ENCODE measurements around the gene YY2.

YY2 gene

DNA sequence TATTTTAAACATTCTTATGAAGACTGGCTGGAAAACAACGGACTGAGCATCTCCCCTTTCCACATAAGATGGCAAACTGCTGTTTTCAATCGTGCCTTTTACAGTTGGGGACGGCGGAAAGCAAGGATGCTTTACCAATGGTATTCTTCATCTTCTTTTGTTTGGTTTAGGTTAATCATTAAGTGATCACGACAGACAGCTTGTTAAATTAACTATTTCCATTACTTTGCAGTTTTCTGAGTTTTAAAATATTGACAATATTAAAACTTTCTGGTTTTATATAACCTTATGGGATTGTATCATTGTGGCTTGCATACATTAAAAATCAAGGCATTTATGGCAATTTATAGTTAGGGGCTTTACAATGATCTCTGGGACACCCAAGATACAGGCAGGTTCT lies 12.6 kb upstream of the YY2 start:
- TF ChIP-seq CTCF (conservative IDR thresholded peaks at IDR 0.05; ENCODE audit: low read depth) = no peak
- DNase-seq (ENCODE audit: low spot score) = no peak
- no peak overlapping the region for H3K27ac ChIP-seq
- CTCF ChIA-PET = no interaction called here
- POLR2A ChIA-PET (ENCODE audit: low non-redundant PET) = no interaction called here

DNA sequence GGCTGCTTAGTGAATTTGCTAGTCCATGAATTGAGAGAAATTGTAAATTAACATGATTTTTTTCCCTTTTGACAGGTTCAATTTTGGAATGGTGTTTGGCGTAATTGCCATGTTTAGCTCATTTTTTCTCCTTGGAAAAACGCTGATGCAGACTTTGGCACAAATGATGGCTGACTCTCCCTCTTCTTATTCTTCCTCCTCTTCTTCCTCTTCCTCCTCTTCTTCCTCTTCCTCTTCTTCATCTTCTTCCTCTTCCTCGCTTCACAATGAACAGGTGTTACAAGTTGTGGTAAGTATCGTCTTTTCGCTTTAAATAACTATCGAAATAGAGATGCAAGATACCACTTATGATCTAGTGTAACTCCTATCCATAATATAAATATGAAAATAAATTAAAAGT lies 10.7 kb upstream of the YY2 start:
- POLR2A ChIA-PET (ENCODE audit: low non-redundant PET) = no interaction called here
- no peak for DNase-seq (ENCODE audit: low spot score)
- CTCF ChIA-PET = no interaction called here
- H3K27ac ChIP-seq = no peak overlapping the region
- TF ChIP-seq CTCF (conservative IDR thresholded peaks at IDR 0.05; ENCODE audit: low read depth) = no peak

DNA sequence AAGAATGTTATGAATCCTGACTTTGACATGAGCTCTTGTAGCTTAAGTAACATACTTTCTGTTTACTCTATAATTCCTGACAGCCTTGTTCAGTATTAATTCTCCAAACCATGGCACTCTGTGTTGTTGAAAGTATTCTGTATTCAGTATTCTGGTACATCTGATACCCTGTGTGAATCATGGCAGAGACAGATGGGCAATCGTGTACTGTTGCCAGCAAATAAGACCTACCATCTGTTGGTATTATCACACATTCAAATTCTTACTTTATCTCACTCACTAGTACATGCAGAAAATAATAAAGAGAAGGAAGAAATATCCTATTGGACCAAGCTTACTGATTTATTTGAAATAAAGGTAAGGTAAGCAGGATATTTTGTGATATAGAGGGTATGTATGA lies 8.4 kb upstream of the YY2 start:
- H3K27ac ChIP-seq = no peak overlapping the region
- TF ChIP-seq CTCF (conservative IDR thresholded peaks at IDR 0.05; ENCODE audit: low read depth) = no peak
- ChIA-PET CTCF (no interaction called here), POLR2A (ENCODE audit: low non-redundant PET) (no interaction called here)
- no peak for DNase-seq (ENCODE audit: low spot score)

- DNase-seq (ENCODE audit: low spot score) = no peak
- ChIA-PET CTCF (no interaction called here), POLR2A (ENCODE audit: low non-redundant PET) (no interaction called here)
- H3K27ac ChIP-seq = no peak overlapping the region
- no peak for TF ChIP-seq CTCF (conservative IDR thresholded peaks at IDR 0.05; ENCODE audit: low read depth)
Measured at GRCh38 chrX:21853578-21853977, 2.2 kb upstream of the YY2 start.

DNA sequence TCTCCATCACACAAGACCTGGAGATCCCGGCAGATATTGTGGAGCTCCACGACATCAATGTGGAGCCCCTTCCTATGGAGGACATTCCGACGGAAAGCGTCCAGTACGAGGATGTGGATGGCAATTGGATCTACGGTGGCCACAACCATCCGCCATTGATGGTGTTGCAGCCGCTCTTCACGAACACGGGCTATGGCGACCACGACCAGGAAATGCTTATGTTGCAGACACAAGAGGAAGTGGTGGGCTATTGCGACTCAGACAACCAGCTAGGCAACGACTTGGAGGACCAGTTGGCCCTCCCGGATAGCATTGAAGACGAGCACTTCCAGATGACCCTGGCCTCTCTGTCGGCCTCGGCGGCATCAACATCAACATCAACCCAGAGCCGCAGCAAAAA lies 717 bp downstream of the YY2 start:
- no peak overlapping the region for H3K27ac ChIP-seq
- no peak for TF ChIP-seq CTCF (conservative IDR thresholded peaks at IDR 0.05; ENCODE audit: low read depth)
- ChIA-PET CTCF (no interaction called here), POLR2A (ENCODE audit: low non-redundant PET) (no interaction called here)
- no peak for DNase-seq (ENCODE audit: low spot score)

DNA sequence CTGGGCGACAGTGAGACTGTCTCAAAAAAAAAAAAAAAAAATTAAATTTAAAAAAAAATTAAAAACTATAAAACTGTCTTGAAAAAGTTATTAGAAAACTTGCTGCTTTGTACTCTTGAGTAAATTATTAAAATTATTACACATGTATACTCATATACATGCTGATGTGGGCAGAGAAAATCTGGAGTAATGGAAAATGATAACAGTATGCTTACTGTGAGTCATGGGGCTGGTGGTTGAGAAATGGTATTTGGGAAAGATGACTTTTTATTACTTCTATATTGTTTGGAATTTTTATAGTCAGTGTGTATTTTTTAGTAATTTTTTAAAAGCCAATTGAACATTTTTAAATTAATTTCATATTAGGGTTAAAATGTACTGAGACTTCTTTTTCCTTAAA lies 7.5 kb downstream of the YY2 start:
- no peak overlapping the region for H3K27ac ChIP-seq
- POLR2A ChIA-PET (ENCODE audit: low non-redundant PET) = no interaction called here
- no peak for TF ChIP-seq CTCF (conservative IDR thresholded peaks at IDR 0.05; ENCODE audit: low read depth)
- CTCF ChIA-PET = no interaction called here
- no peak for DNase-seq (ENCODE audit: low spot score)

DNA sequence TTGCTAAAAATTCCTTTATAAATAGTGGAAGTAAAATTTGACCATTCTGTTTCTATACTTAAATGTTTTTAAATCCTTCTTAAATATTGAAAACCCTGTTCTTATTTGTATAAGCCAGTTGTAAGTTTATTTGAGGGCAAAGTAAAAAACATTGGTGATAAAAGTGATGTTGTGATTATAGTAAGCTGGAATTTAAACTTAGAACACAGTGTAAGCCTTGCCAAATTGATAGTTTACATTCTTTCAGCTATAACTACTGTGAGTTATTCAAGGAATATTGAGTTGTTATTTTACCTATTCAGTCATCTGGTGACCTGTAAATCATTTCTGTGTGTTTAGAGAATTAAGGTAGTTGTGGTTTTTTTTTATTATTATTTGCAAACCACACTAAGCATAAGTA lies 9.6 kb downstream of the YY2 start:
- no peak for TF ChIP-seq CTCF (conservative IDR thresholded peaks at IDR 0.05; ENCODE audit: low read depth)
- POLR2A ChIA-PET (ENCODE audit: low non-redundant PET) = no interaction called here
- CTCF ChIA-PET = no interaction called here
- no peak overlapping the region for H3K27ac ChIP-seq
- no peak for DNase-seq (ENCODE audit: low spot score)
